ENCODE data around the gene FHIT.

FHIT gene

GRCh38 chr3:60386306-60386705, 864.9 kb downstream of the FHIT start:
- Histone ChIP-seq H3K36me3 (ENCODE audit: control insufficient read depth in 5 of 5, insufficient read depth in 5 of 5, low read length in 5 of 5) (peaks cover 0 to under 1% (median 0%) of the 10 kb centered on the region in 5 donors), H3K9ac (ENCODE audit: low read length in 5 of 5) (no peak overlapping the region), H3K4me1 (ENCODE audit: control insufficient read depth in 5 of 5, insufficient read depth in 5 of 5, low read length in 5 of 5) (no peaks in the 10 kb centered on the region), H3K27me3 (ENCODE audit: control insufficient read depth in 5 of 5, insufficient read depth in 4 of 5, low read length in 5 of 5) (no peaks in the 10 kb centered on the region), H3K9me3 (ENCODE audit: control insufficient read depth in 5 of 5, low read length in 5 of 5) (no peaks in the 10 kb centered on the region), H3K27ac (ENCODE audit: low read depth, low read length) (no peak overlapping the region), H3K4me3 (ENCODE audit: low read depth in 1 of 5, low read length in 5 of 5) (no peak overlapping the region)

DNA sequence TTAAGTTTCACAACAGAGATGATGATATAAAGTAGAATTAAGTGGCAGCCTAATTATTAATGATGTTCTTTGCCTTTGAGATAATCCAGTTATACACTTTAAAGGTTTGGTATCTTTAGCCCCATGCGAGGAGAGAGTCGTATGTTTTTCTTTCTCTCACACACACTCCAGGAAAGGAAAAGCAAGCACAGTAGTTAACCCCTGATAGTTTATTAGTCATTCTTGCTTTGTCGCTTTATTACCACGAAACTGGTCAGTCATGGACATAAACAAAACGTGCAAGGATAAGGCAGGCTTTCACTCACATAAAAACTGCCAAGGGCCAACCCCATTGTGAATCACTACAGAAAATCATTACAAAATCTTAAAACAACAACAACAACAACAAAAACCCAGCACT, 866.9 kb downstream of the FHIT start:
- Histone ChIP-seq H3K4me1 (ENCODE audit: control insufficient read depth in 5 of 5, insufficient read depth in 5 of 5, low read length in 5 of 5) (no peaks in the 10 kb centered on the region), H3K4me3 (ENCODE audit: low read depth in 1 of 5, low read length in 5 of 5) (no peak overlapping the region), H3K9me3 (ENCODE audit: control insufficient read depth in 5 of 5, low read length in 5 of 5) (no peaks in the 10 kb centered on the region), H3K36me3 (ENCODE audit: control insufficient read depth in 5 of 5, insufficient read depth in 5 of 5, low read length in 5 of 5) (no peaks in the 10 kb centered on the region), H3K9ac (ENCODE audit: low read length in 5 of 5) (no peak overlapping the region), H3K27ac (ENCODE audit: low read depth, low read length) (no peak overlapping the region), H3K27me3 (ENCODE audit: control insufficient read depth in 5 of 5, insufficient read depth in 4 of 5, low read length in 5 of 5) (no peaks in the 10 kb centered on the region)

DNA sequence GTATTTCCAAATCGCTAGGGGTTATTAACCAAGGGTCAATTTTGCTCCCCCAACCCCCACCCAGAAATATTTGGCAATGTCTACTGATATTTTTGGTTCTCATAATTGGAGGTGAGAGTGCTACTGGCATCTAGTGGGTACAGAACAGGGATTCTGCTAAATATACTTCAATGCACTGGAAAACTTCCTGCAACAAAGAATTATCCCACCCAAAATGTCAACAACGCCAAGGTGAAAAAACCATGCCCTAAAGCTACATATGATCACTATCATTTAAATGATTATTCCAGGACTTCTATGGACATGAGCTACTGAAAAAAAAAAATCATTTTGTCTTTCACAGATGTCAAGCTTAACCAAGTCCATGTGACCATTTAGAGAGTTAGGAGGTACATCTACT, 867.9 kb downstream of the FHIT start:
- no peaks in the 10 kb centered on the region for H3K4me1 ChIP-seq (ENCODE audit: control insufficient read depth in 5 of 5, insufficient read depth in 5 of 5, low read length in 5 of 5)
- H3K27ac ChIP-seq (ENCODE audit: low read depth, low read length): no peak overlapping the region
- H3K9ac ChIP-seq (ENCODE audit: low read length in 5 of 5): no peak overlapping the region
- H3K36me3 ChIP-seq (ENCODE audit: control insufficient read depth in 5 of 5, insufficient read depth in 5 of 5, low read length in 5 of 5): no peaks in the 10 kb centered on the region
- no peak overlapping the region for H3K4me3 ChIP-seq (ENCODE audit: low read depth in 1 of 5, low read length in 5 of 5)
- no peaks in the 10 kb centered on the region for H3K9me3 ChIP-seq (ENCODE audit: control insufficient read depth in 5 of 5, low read length in 5 of 5)
- H3K27me3 ChIP-seq (ENCODE audit: control insufficient read depth in 5 of 5, insufficient read depth in 4 of 5, low read length in 5 of 5): no peaks in the 10 kb centered on the region

DNA sequence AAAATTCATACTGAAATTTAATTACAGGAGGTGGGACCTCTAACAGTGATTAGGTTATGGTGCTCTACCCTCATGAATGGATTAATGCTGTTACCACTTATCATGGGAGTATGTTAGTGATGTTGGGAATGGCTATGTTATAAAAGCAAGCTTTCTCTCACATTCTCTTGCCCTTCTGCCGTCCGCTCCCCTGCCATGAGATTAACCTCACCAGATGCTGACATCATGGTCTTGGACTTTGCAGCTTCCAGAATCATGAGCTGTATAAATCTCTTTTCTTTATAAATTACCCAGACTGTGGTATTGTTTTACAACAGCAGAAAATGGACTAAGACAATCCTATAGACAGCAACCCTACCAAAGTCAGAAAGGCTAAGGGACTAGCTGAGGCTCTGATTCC, 884.8 kb downstream of the FHIT start:
- Histone ChIP-seq H3K9ac (ENCODE audit: low read length in 5 of 5) (no peak overlapping the region), H3K9me3 (ENCODE audit: control insufficient read depth in 5 of 5, low read length in 5 of 5) (no peaks in the 10 kb centered on the region), H3K4me3 (ENCODE audit: low read depth in 1 of 5, low read length in 5 of 5) (no peak overlapping the region), H3K27ac (ENCODE audit: low read depth, low read length) (no peak overlapping the region), H3K4me1 (ENCODE audit: control insufficient read depth in 5 of 5, insufficient read depth in 5 of 5, low read length in 5 of 5) (no peaks in the 10 kb centered on the region), H3K36me3 (ENCODE audit: control insufficient read depth in 5 of 5, insufficient read depth in 5 of 5, low read length in 5 of 5) (no peaks in the 10 kb centered on the region), H3K27me3 (ENCODE audit: control insufficient read depth in 5 of 5, insufficient read depth in 4 of 5, low read length in 5 of 5) (no peaks in the 10 kb centered on the region)

GRCh38 chr3:60365360-60365759, 885.9 kb downstream of the FHIT start:
- H3K27ac ChIP-seq (ENCODE audit: low read depth, low read length): no peak overlapping the region
- H3K9me3 ChIP-seq (ENCODE audit: control insufficient read depth in 5 of 5, low read length in 5 of 5): no peaks in the 10 kb centered on the region
- no peak overlapping the region for H3K4me3 ChIP-seq (ENCODE audit: low read depth in 1 of 5, low read length in 5 of 5)
- no peaks in the 10 kb centered on the region for H3K4me1 ChIP-seq (ENCODE audit: control insufficient read depth in 5 of 5, insufficient read depth in 5 of 5, low read length in 5 of 5)
- no peaks in the 10 kb centered on the region for H3K27me3 ChIP-seq (ENCODE audit: control insufficient read depth in 5 of 5, insufficient read depth in 4 of 5, low read length in 5 of 5)
- H3K36me3 ChIP-seq (ENCODE audit: control insufficient read depth in 5 of 5, insufficient read depth in 5 of 5, low read length in 5 of 5): peaks cover 0 to 3% (median 0%) of the 10 kb centered on the region in 5 donors
- no peak overlapping the region for H3K9ac ChIP-seq (ENCODE audit: low read length in 5 of 5)

GRCh38 chr3:60364475-60364874, 886.8 kb downstream of the FHIT start:
- no peak overlapping the region for H3K9ac ChIP-seq (ENCODE audit: low read length in 5 of 5)
- no peaks in the 10 kb centered on the region for H3K4me1 ChIP-seq (ENCODE audit: control insufficient read depth in 5 of 5, insufficient read depth in 5 of 5, low read length in 5 of 5)
- peaks cover 0 to 3% (median 0%) of the 10 kb centered on the region in 5 donors for H3K36me3 ChIP-seq (ENCODE audit: control insufficient read depth in 5 of 5, insufficient read depth in 5 of 5, low read length in 5 of 5)
- H3K27me3 ChIP-seq (ENCODE audit: control insufficient read depth in 5 of 5, insufficient read depth in 4 of 5, low read length in 5 of 5): no peaks in the 10 kb centered on the region
- H3K4me3 ChIP-seq (ENCODE audit: low read depth in 1 of 5, low read length in 5 of 5): no peak overlapping the region
- H3K9me3 ChIP-seq (ENCODE audit: control insufficient read depth in 5 of 5, low read length in 5 of 5): no peaks in the 10 kb centered on the region
- H3K27ac ChIP-seq (ENCODE audit: low read depth, low read length): no peak overlapping the region

- H3K27ac ChIP-seq (ENCODE audit: low read depth, low read length): no peak overlapping the region
- no peak overlapping the region for H3K4me3 ChIP-seq (ENCODE audit: low read depth in 1 of 5, low read length in 5 of 5)
- no peaks in the 10 kb centered on the region for H3K27me3 ChIP-seq (ENCODE audit: control insufficient read depth in 5 of 5, insufficient read depth in 4 of 5, low read length in 5 of 5)
- no peaks in the 10 kb centered on the region for H3K9me3 ChIP-seq (ENCODE audit: control insufficient read depth in 5 of 5, low read length in 5 of 5)
- H3K4me1 ChIP-seq (ENCODE audit: control insufficient read depth in 5 of 5, insufficient read depth in 5 of 5, low read length in 5 of 5): no peaks in the 10 kb centered on the region
- H3K9ac ChIP-seq (ENCODE audit: low read length in 5 of 5): no peak overlapping the region
- peaks cover 0 to 3% (median 0%) of the 10 kb centered on the region in 5 donors for H3K36me3 ChIP-seq (ENCODE audit: control insufficient read depth in 5 of 5, insufficient read depth in 5 of 5, low read length in 5 of 5)
These were observed 887.4 kb downstream of the FHIT start for GRCh38 chr3:60363817-60364216.

DNA sequence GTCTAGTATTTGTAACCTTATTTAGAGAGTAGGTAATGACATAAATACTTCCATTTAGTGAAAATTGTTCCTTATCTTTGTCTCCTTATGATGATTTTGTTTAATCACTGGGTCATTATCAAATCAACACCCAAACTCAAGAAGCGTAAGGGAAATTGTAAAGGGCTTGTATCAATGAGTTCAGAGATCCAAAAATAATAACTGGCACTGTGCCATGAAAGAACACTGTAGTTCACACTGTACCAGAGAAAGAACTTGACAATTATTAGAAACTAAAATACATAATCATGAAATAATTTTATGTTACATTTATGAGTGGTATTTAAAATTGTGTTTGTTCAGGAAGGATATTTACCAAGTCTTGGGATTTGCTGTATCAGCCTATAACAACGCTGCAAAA, 895.4 kb downstream of the FHIT start:
- no peak overlapping the region for H3K27ac ChIP-seq (ENCODE audit: low read depth, low read length)
- H3K27me3 ChIP-seq (ENCODE audit: control insufficient read depth in 5 of 5, insufficient read depth in 4 of 5, low read length in 5 of 5): no peaks in the 10 kb centered on the region
- H3K4me1 ChIP-seq (ENCODE audit: control insufficient read depth in 5 of 5, insufficient read depth in 5 of 5, low read length in 5 of 5): peaks cover 0 to 2% (median 0%) of the 10 kb centered on the region in 5 donors
- no peaks in the 10 kb centered on the region for H3K9me3 ChIP-seq (ENCODE audit: control insufficient read depth in 5 of 5, low read length in 5 of 5)
- no peak overlapping the region for H3K9ac ChIP-seq (ENCODE audit: low read length in 5 of 5)
- no peak overlapping the region for H3K4me3 ChIP-seq (ENCODE audit: low read depth in 1 of 5, low read length in 5 of 5)
- no peaks in the 10 kb centered on the region for H3K36me3 ChIP-seq (ENCODE audit: control insufficient read depth in 5 of 5, insufficient read depth in 5 of 5, low read length in 5 of 5)

- H3K27me3 ChIP-seq (ENCODE audit: control insufficient read depth in 5 of 5, insufficient read depth in 4 of 5, low read length in 5 of 5): no peaks in the 10 kb centered on the region
- H3K27ac ChIP-seq (ENCODE audit: low read depth, low read length): no peak overlapping the region
- no peak overlapping the region for H3K4me3 ChIP-seq (ENCODE audit: low read depth in 1 of 5, low read length in 5 of 5)
- H3K4me1 ChIP-seq (ENCODE audit: control insufficient read depth in 5 of 5, insufficient read depth in 5 of 5, low read length in 5 of 5): peaks cover 0 to 2% (median 0%) of the 10 kb centered on the region in 5 donors
- no peak overlapping the region for H3K9ac ChIP-seq (ENCODE audit: low read length in 5 of 5)
- H3K36me3 ChIP-seq (ENCODE audit: control insufficient read depth in 5 of 5, insufficient read depth in 5 of 5, low read length in 5 of 5): no peaks in the 10 kb centered on the region
- no peaks in the 10 kb centered on the region for H3K9me3 ChIP-seq (ENCODE audit: control insufficient read depth in 5 of 5, low read length in 5 of 5)
These were observed 899.8 kb downstream of the FHIT start for GRCh38 chr3:60351481-60351880.

GRCh38 chr3:60344340-60344739, 906.9 kb downstream of the FHIT start:
- Histone ChIP-seq H3K9me3 (ENCODE audit: control insufficient read depth in 5 of 5, low read length in 5 of 5) (no peaks in the 10 kb centered on the region), H3K36me3 (ENCODE audit: control insufficient read depth in 5 of 5, insufficient read depth in 5 of 5, low read length in 5 of 5) (no peaks in the 10 kb centered on the region), H3K27me3 (ENCODE audit: control insufficient read depth in 5 of 5, insufficient read depth in 4 of 5, low read length in 5 of 5) (no peaks in the 10 kb centered on the region), H3K9ac (ENCODE audit: low read length in 5 of 5) (no peak overlapping the region), H3K4me3 (ENCODE audit: low read depth in 1 of 5, low read length in 5 of 5) (no peak overlapping the region), H3K4me1 (ENCODE audit: control insufficient read depth in 5 of 5, insufficient read depth in 5 of 5, low read length in 5 of 5) (no peaks in the 10 kb centered on the region), H3K27ac (ENCODE audit: low read depth, low read length) (no peak overlapping the region)

- no peaks in the 10 kb centered on the region for H3K27me3 ChIP-seq (ENCODE audit: control insufficient read depth in 5 of 5, insufficient read depth in 4 of 5, low read length in 5 of 5)
- no peaks in the 10 kb centered on the region for H3K9me3 ChIP-seq (ENCODE audit: control insufficient read depth in 5 of 5, low read length in 5 of 5)
- no peaks in the 10 kb centered on the region for H3K4me1 ChIP-seq (ENCODE audit: control insufficient read depth in 5 of 5, insufficient read depth in 5 of 5, low read length in 5 of 5)
These were observed 907.4 kb downstream of the FHIT start for GRCh38 chr3:60343831-60344230.

More at GRCh38 chr3:60343831-60344230, 907.4 kb downstream of the FHIT start:
- Histone ChIP-seq H3K36me3 (ENCODE audit: control insufficient read depth in 5 of 5, insufficient read depth in 5 of 5, low read length in 5 of 5) (no peaks in the 10 kb centered on the region), H3K4me3 (ENCODE audit: low read depth in 1 of 5, low read length in 5 of 5) (no peak overlapping the region), H3K27ac (ENCODE audit: low read depth, low read length) (no peak overlapping the region), H3K9ac (ENCODE audit: low read length in 5 of 5) (no peak overlapping the region)
